ENCODE results near the gene C1RL. TPM values are rescaled to one million over a fixed set of nuclear protein-coding genes. Genes with fewer than 3 reads are reported as not detected.
"Not testable (repeated sequence)": the region's sequence is repeated elsewhere in the genome, so short reads cannot be mapped to it uniquely, and the experiment has no call there.

Gene C1RL
- total RNA-seq, 1 donor from 2014 or later: 58.5 TPM

- H3K9me3 Mint-ChIP-seq: no peaks in the 10 kb centered on the region
- DNase-seq (ENCODE audit: low spot score in 2 of 2, unreplicated experiment in 2 of 2): peak in 1 of 2 experiments; percentile 51
- peak within 1 kb of the TSS; percentile 62 for H3K4me3 Mint-ChIP-seq
- no peaks in the 10 kb centered on the region for H3K36me3 Mint-ChIP-seq
- peak; percentile 45 for TF ChIP-seq CTCF (IDR thresholded peaks at IDR 0.05; ENCODE audit: unreplicated experiment)
- H3K27ac Mint-ChIP-seq: peak within 1 kb of the TSS; percentile 93
- no peaks in the 10 kb centered on the region for H3K27me3 Mint-ChIP-seq (ENCODE audit: low read depth)
- H3K4me1 Mint-ChIP-seq: peaks cover 11% of the 10 kb centered on the region
Observed at GRCh38 chr12:7060353-7060954, 48.6 kb downstream of the C1RL start, which contains the start of gene C1S. TSS of gene C1S (plus strand) at chr12:7060718. CDS start at chr12:7061913, 1,195 bp downstream.

GRCh38 chr12:7059780-7060179 lies 49.2 kb downstream of the C1RL start:
- H3K4me1 Mint-ChIP-seq: peaks cover 11% of the 10 kb centered on the region
- peaks cover 3% of the 10 kb centered on the region for H3K9me3 Mint-ChIP-seq
- peaks cover 3% of the 10 kb centered on the region for H3K27me3 Mint-ChIP-seq (ENCODE audit: low read depth)
- H3K36me3 Mint-ChIP-seq: no peaks in the 10 kb centered on the region
- no peak for DNase-seq (ENCODE audit: low spot score in 2 of 2, unreplicated experiment in 2 of 2)
- no peak overlapping the region for H3K4me3 Mint-ChIP-seq
- H3K27ac Mint-ChIP-seq: peak overlapping the region; percentile 93
- no peak for TF ChIP-seq CTCF (IDR thresholded peaks at IDR 0.05; ENCODE audit: unreplicated experiment)

GRCh38 chr12:7058850-7059395 lies 50.1 kb downstream of the C1RL start:
- DNase-seq (ENCODE audit: low spot score in 2 of 2, unreplicated experiment in 2 of 2): no peak
- Mint-ChIP-seq H3K4me3 (no peak overlapping the region), H3K27ac (no peak overlapping the region), H3K36me3 (peaks cover 2% of the 10 kb centered on the region), H3K27me3 (ENCODE audit: low read depth) (peaks cover 5% of the 10 kb centered on the region), H3K9me3 (peaks cover 7% of the 10 kb centered on the region), H3K4me1 (peaks cover 11% of the 10 kb centered on the region)
- no peak for TF ChIP-seq CTCF (IDR thresholded peaks at IDR 0.05; ENCODE audit: unreplicated experiment)

- Mint-ChIP-seq H3K36me3 (peaks cover 2% of the 10 kb centered on the region), H3K4me1 (peaks cover 11% of the 10 kb centered on the region), H3K27me3 (ENCODE audit: low read depth) (peaks cover 7% of the 10 kb centered on the region), H3K4me3 (no peak overlapping the region), H3K27ac (no peak overlapping the region), H3K9me3 (peaks cover 7% of the 10 kb centered on the region)
- DNase-seq (ENCODE audit: low spot score in 2 of 2, unreplicated experiment in 2 of 2): no peak
- no peak for TF ChIP-seq CTCF (IDR thresholded peaks at IDR 0.05; ENCODE audit: unreplicated experiment)
Observed at GRCh38 chr12:7058163-7058845, 50.7 kb downstream of the C1RL start.

- H3K9me3 Mint-ChIP-seq: peaks cover 15% of the 10 kb centered on the region
- H3K27me3 Mint-ChIP-seq (ENCODE audit: low read depth): peaks cover 28% of the 10 kb centered on the region
- not testable (repeated sequence) for H3K27ac Mint-ChIP-seq; H3K4me1 Mint-ChIP-seq; H3K36me3 Mint-ChIP-seq; DNase-seq (ENCODE audit: low spot score in 2 of 2, unreplicated experiment in 2 of 2); H3K4me3 Mint-ChIP-seq
Observed at GRCh38 chr12:7055736-7056135, 53.3 kb downstream of the C1RL start.

GRCh38 chr12:7054925-7055324 lies 54.1 kb downstream of the C1RL start:
- peaks cover 2% of the 10 kb centered on the region for H3K36me3 Mint-ChIP-seq
- no peak overlapping the region for H3K4me3 Mint-ChIP-seq
- H3K27ac Mint-ChIP-seq: no peak overlapping the region
- TF ChIP-seq CTCF (IDR thresholded peaks at IDR 0.05; ENCODE audit: unreplicated experiment): no peak
- H3K9me3 Mint-ChIP-seq: peaks cover 21% of the 10 kb centered on the region
- peaks cover 32% of the 10 kb centered on the region for H3K27me3 Mint-ChIP-seq (ENCODE audit: low read depth)
- no peaks in the 10 kb centered on the region for H3K4me1 Mint-ChIP-seq
- DNase-seq (ENCODE audit: low spot score in 2 of 2, unreplicated experiment in 2 of 2): no peak

- not testable (repeated sequence) for H3K36me3 Mint-ChIP-seq; H3K4me3 Mint-ChIP-seq; DNase-seq (ENCODE audit: low spot score in 2 of 2, unreplicated experiment in 2 of 2); H3K27ac Mint-ChIP-seq; H3K4me1 Mint-ChIP-seq
- Mint-ChIP-seq H3K27me3 (ENCODE audit: low read depth) (peaks cover 31% of the 10 kb centered on the region), H3K9me3 (peaks cover 20% of the 10 kb centered on the region)
Observed at GRCh38 chr12:7049973-7050372, 59.0 kb downstream of the C1RL start.

GRCh38 chr12:7049445-7049951 lies 59.5 kb downstream of the C1RL start:
- peaks cover 29% of the 10 kb centered on the region for H3K27me3 Mint-ChIP-seq (ENCODE audit: low read depth)
- H3K36me3 Mint-ChIP-seq; DNase-seq (ENCODE audit: low spot score in 2 of 2, unreplicated experiment in 2 of 2); H3K4me1 Mint-ChIP-seq; H3K4me3 Mint-ChIP-seq; H3K27ac Mint-ChIP-seq: not testable (repeated sequence)
- H3K9me3 Mint-ChIP-seq: peaks cover 18% of the 10 kb centered on the region

Measured in mesothelial cell of epicardium (in vitro differentiated cells).